Stimulated activated memory B cell treated with anti-CD40 and anti-IgM and Interleukin-4, amounts not matched to agents 10 μg/mL and 1 μg/mL and 100 μg/mL, for 72 hours (primary cell): ENCODE measurements around the gene GINS2.

Source experiments
- ATAC-seq: fragments of 150-1000 bp; cut with Tn5 transposase; 2 replicates; pipeline ENCODE4 v1.10.0; 2021
- H3K27ac Mint-ChIP-seq: one replicate; pipeline ENCODE4 v1.8.0; 2022; ENCODE audit warnings: mild to moderate bottlenecking, mixed read lengths
- H3K27me3 Mint-ChIP-seq: one replicate; pipeline ENCODE4 v1.8.0; 2022; ENCODE audit warnings: mixed read lengths
- H3K36me3 Mint-ChIP-seq: one replicate; pipeline ENCODE4 v1.8.0; 2022; ENCODE audit warnings: mixed read lengths
- H3K4me1 Mint-ChIP-seq: one replicate; pipeline ENCODE4 v1.8.0; 2022; ENCODE audit warnings: mixed read lengths
- H3K4me3 Mint-ChIP-seq: one replicate; pipeline ENCODE4 v1.8.0; 2022; ENCODE audit warnings: mild to moderate bottlenecking, moderate library complexity, mixed read lengths
- H3K9me3 Mint-ChIP-seq: one replicate; pipeline ENCODE4 v1.8.0; 2022; ENCODE audit warnings: mixed read lengths

Gene GINS2

DNA sequence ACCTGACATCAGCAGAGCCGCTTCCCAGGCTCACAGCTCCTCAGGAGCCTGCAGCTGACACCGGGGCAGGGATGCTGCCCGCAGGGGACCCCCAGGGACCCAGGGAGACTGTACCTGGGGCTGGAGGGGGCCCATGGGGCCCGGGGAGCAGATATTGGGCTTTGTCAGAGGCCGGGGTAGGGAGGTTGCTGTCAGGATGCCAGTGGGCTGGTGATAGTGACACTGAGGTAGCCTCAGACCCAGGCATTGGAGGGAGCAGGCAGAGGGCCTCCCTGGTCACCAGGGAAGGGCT lies 60.5 kb downstream of the GINS2 start:
- ATAC-seq: no peak
- Mint-ChIP-seq H3K36me3 (peaks cover 28% of the 10 kb centered on the region), H3K4me1 (peaks cover 52% of the 10 kb centered on the region), H3K9me3 (no peaks in the 10 kb centered on the region), H3K27ac (no peak overlapping the region), H3K27me3 (no peaks in the 10 kb centered on the region), H3K4me3 (no peak overlapping the region)

DNA sequence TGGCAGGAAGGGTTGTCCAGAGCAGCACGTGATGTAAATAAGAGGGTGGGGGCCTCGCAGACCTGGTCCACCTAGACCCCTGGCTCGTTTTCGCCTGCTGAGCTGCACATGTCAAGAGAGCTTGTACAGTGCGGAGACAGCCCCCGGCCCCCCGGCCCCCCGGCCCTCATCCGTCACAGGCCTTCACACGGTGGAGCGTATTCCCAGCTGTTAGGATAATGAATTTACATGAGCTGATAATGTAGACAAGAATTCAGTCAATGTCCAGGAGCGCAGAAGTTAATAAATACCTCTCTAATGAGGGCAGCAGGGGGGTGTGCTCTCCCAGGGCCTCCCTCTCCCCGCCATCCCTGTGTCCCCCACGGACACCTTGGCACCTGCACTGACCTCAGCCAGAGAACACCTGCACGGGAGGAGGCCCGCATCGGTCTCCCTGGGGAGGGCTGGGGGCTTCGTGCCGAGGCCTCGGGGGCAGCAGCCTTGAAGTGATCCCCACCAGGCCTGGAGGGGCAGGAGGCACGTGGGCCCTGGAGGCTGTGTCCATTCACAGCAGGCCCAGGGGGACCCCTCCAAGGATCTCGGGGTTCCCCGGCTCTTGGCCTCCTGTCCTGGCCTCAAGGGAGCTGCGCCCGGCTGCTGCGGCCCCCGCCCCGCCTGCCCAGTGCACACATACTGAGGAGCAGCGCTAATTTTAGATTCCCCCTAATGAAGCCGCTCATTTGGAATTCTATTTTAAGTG lies 61.1 kb downstream of the GINS2 start:
- peaks cover 57% of the 10 kb centered on the region for H3K4me1 Mint-ChIP-seq
- H3K27ac Mint-ChIP-seq: no peak overlapping the region
- no peak for ATAC-seq
- H3K4me3 Mint-ChIP-seq: no peak overlapping the region
- H3K9me3 Mint-ChIP-seq: no peaks in the 10 kb centered on the region
- peaks cover 28% of the 10 kb centered on the region for H3K36me3 Mint-ChIP-seq
- H3K27me3 Mint-ChIP-seq: no peaks in the 10 kb centered on the region

- no peak overlapping the region for H3K27ac Mint-ChIP-seq
- no peak overlapping the region for H3K4me3 Mint-ChIP-seq
- H3K27me3 Mint-ChIP-seq: no peaks in the 10 kb centered on the region
- no peak for ATAC-seq
- H3K36me3 Mint-ChIP-seq: peaks cover 28% of the 10 kb centered on the region
- H3K9me3 Mint-ChIP-seq: no peaks in the 10 kb centered on the region
- H3K4me1 Mint-ChIP-seq: peaks cover 62% of the 10 kb centered on the region
Measured at GRCh38 chr16:85627089-85627488, 61.7 kb downstream of the GINS2 start.
